Right lobe of liver (tissue), 6 donors: ENCODE measurements around the gene DDR2. TPM values are rescaled to one million over a fixed set of nuclear protein-coding genes. Genes with fewer than 3 reads are reported as not detected.
A peak's percentile ranks its signal among the peaks of the same experiment; 100 is the strongest.

Experiments
- ATAC-seq, 4 donors: fragments of 200-7000 bp; cut with Tn5 transposase; one replicate each; pipeline ENCODE4 v1.9.1; 2020; ENCODE audit warnings: mild to moderate bottlenecking in 4 of 4, moderate library complexity in 4 of 4
- DNase-seq, 3 donors: peaks; one replicate each; pipeline ENCODE4 v3.0.0-alpha.2; 2020
- H3K27ac ChIP-seq, 3 donors: fragments of 200-600 bp; one replicate each; pipeline ENCODE4 v1.8.0; 2022
- H3K27me3 ChIP-seq, 2 donors: fragments of 200-600 bp; one replicate each; pipeline ENCODE4 v1.8.0; 2022
- H3K36me3 ChIP-seq, 4 donors: fragments of 200-600 bp; sonication (generic) in 1 of 4; one replicate each; pipeline versions ENCODE4 v1.5.1 to v1.8.0; 2017 to 2022; ENCODE audit warnings: control low read depth in 1 of 4
- H3K4me1 ChIP-seq, 4 donors: fragments of 200-600 bp; sonication (generic) in 1 of 4; one replicate each; pipeline versions ENCODE4 v1.5.1 to v1.8.0; 2017 to 2022; ENCODE audit warnings: control low read depth in 1 of 4
- H3K4me3 ChIP-seq, 3 donors: fragments of 200-600 bp; one replicate each; pipeline ENCODE4 v1.8.0; 2022
- H3K9me3 ChIP-seq, 4 donors: fragments of 200-600 bp; sonication (generic) in 1 of 4; one replicate each; pipeline versions ENCODE4 v1.5.1 to v1.8.0; 2017 to 2022; ENCODE audit warnings: control low read depth in 1 of 4
- CTCF ChIP-seq, 4 donors: fragments of 200-600 bp in 3 of 4; fragments of 450-650 bp in 1 of 4; IDR thresholded peaks; one replicate each; pipeline versions ENCODE4 v1.5.1 to v1.8.0; 2016 to 2022; ENCODE audit warnings: antibody characterized with exemption in 4 of 4, mild to moderate bottlenecking in 2 of 4
- POLR2A ChIP-seq: fragments of 450-650 bp; IDR thresholded peaks from one replicate; pipeline ENCODE4 v1.6.1; 2017; ENCODE audit warnings: antibody characterized with exemption, mild to moderate bottlenecking
- WGBS: methylation state at CpG from one replicate; pipeline ENCODE4 v1.1.6; 2018; ENCODE audit warnings: low coverage, low lambda C conversion rate; ENCODE audit not compliant: insufficient coverage; ENCODE audit errors: missing lambda C conversion rate; 5-methylcytosine and 5-hydroxymethylcytosine counted together
- intact Hi-C, 2 donors: fragments of 100-400 bp; cut with DNase I; formaldehyde crosslinking; loops; one replicate each; pipeline versions ENCODE4 v1.11.2 to v1.14.1; 2022
- total RNA-seq, 6 experiments: library from RNA; depleted of rRNA in 2 of 6; stranded (reverse); fragments of >200 nt in 2 of 6; fragmentation: NEBNext Ultra II Directional in 3 of 6; extraction: Animal tissue kit (Norgen Biotek cat#: 25700) in 3 of 6; gene quantifications; one replicate each; pipeline versions ENCODE4 v1.1.0 to v1.2.4, GENCODE V29; 2016 to 2023
- donor health status: DM: no; HTN: yes; CAD: no.
- donor health status: DM: no; HTN: no; CAD: no.
- donor health status: DM: no; HTN: no; CAD: no.
- donor health status: DM: no; HTN: yes; CAD: no.
- donor health status: DM: no; HTN: yes; CAD: no.

The DDR2 gene
- total RNA-seq, 6 experiments from 2014 or later: 2.7 to 4.7 (median 3.1) TPM

GRCh38 chr1:162671664-162672410 lies 39.6 kb downstream of the DDR2 start:
- ATAC-seq (peak in 1 of 4 donors; percentile 7), DNase-seq (no peak)
- H3K36me3 ChIP-seq: no peaks in the 10 kb centered on the region
- H3K4me1 ChIP-seq: no peaks in the 10 kb centered on the region
- intact Hi-C loops: no loop called here
- H3K9me3 ChIP-seq: no peaks in the 10 kb centered on the region
- TF ChIP-seq CTCF (IDR thresholded peaks at IDR 0.05) (no peak), POLR2A (no peak)
- H3K27me3 ChIP-seq: no peaks in the 10 kb centered on the region
- no peak overlapping the region for H3K27ac ChIP-seq
- 53% methylated on average over 5 of the region's 5 CpGs for WGBS
- no peak overlapping the region for H3K4me3 ChIP-seq

GRCh38 chr1:162672622-162673260 lies 40.5 kb downstream of the DDR2 start:
- WGBS: 69% methylated on average over 3 of the region's 3 CpGs
- no peak overlapping the region for H3K4me3 ChIP-seq
- no peaks in the 10 kb centered on the region for H3K27me3 ChIP-seq
- H3K27ac ChIP-seq: no peak overlapping the region
- intact Hi-C loops: no loop called here
- H3K36me3 ChIP-seq: no peaks in the 10 kb centered on the region
- ATAC-seq (no peak), DNase-seq (no peak)
- TF ChIP-seq CTCF (IDR thresholded peaks at IDR 0.05): no peak
- TF ChIP-seq POLR2A: no peak
- H3K4me1 ChIP-seq: no peaks in the 10 kb centered on the region
- no peaks in the 10 kb centered on the region for H3K9me3 ChIP-seq

GRCh38 chr1:162674034-162674608 lies 41.9 kb downstream of the DDR2 start:
- Histone ChIP-seq H3K4me3 (no peak overlapping the region), H3K27ac (no peak overlapping the region), H3K4me1 (peaks cover 0 to 6% (median 0%) of the 10 kb centered on the region in 4 donors), H3K27me3 (no peaks in the 10 kb centered on the region), H3K9me3 (no peaks in the 10 kb centered on the region), H3K36me3 (no peaks in the 10 kb centered on the region)
- intact Hi-C loops: no loop called here
- ATAC-seq: no peak
- WGBS: 83% methylated on average over 2 of the region's 2 CpGs
- DNase-seq: no peak
- no peak for TF ChIP-seq POLR2A
- TF ChIP-seq CTCF (IDR thresholded peaks at IDR 0.05): no peak

- Histone ChIP-seq H3K36me3 (no peaks in the 10 kb centered on the region), H3K9me3 (no peaks in the 10 kb centered on the region), H3K4me1 (peaks cover 0 to 11% (median under 1%) of the 10 kb centered on the region in 4 donors), H3K4me3 (no peak overlapping the region), H3K27me3 (no peaks in the 10 kb centered on the region), H3K27ac (no peak overlapping the region)
- intact Hi-C loops: no loop called here
- no peak for TF ChIP-seq CTCF (IDR thresholded peaks at IDR 0.05)
- no peak for TF ChIP-seq POLR2A
- ATAC-seq (no peak), DNase-seq (no peak)
- WGBS: 56% methylated on average over 2 of the region's 2 CpGs
These were observed 43.8 kb downstream of the DDR2 start for GRCh38 chr1:162676087-162676486.
